Natural killer cell treated with Interleukin-12 subunit alpha and Interleukin-12 subunit beta and Interleukin-15 and Interleukin-18, amount 100 ng/mL, for 72 hours (primary cell): ENCODE data around the gene TMEM161B. TPM values are rescaled to one million over a fixed set of nuclear protein-coding genes. Genes with fewer than 3 reads are reported as not detected.
"Not testable (repeated sequence)": the region's sequence is repeated elsewhere in the genome, so short reads cannot be mapped to it uniquely, and the experiment has no call there.

Source experiments
- ATAC-seq, 2 donors: fragments of 150-1000 bp; cut with Tn5 transposase in 1 of 2; sonication (Bioruptor Pico), chemical (Tn5 transposase) in 1 of 2; 2 replicates each; pipeline ENCODE4 v1.10.0; 2021
- DNase-seq: peaks from one replicate; pipeline ENCODE4 v3.0.0; 2022; ENCODE audit warnings: low spot score
- H3K27ac Mint-ChIP-seq, 2 donors: 1 replicate in 1 of 2; 2 replicates in 1 of 2; pipeline ENCODE4 v1.8.0; 2022; ENCODE audit warnings: mixed read lengths in 2 of 2, mild to moderate bottlenecking in 1 of 2, moderate library complexity in 1 of 2
- H3K27me3 Mint-ChIP-seq, 2 donors: 1 replicate in 1 of 2; 2 replicates in 1 of 2; pipeline ENCODE4 v1.8.0; 2022; ENCODE audit warnings: mixed read lengths in 2 of 2
- H3K36me3 Mint-ChIP-seq: one replicate; pipeline ENCODE4 v1.8.0; 2022; ENCODE audit warnings: mixed read lengths
- H3K4me1 Mint-ChIP-seq, 2 donors: 1 replicate in 1 of 2; 2 replicates in 1 of 2; pipeline ENCODE4 v1.8.0; 2022; ENCODE audit warnings: low read depth in 2 of 2, mixed read lengths in 2 of 2, mild to moderate bottlenecking in 1 of 2
- H3K4me3 Mint-ChIP-seq: one replicate; pipeline ENCODE4 v1.8.0; 2022; ENCODE audit warnings: mixed read lengths
- H3K9me3 Mint-ChIP-seq: 2 replicates; pipeline ENCODE4 v1.8.0; 2022; ENCODE audit warnings: mixed read lengths
- total RNA-seq, 2 donors: library from RNA; stranded (reverse); gene quantifications; one replicate each; pipeline ENCODE4 v1.2.3, GENCODE V29; 2022

TMEM161B gene
- total RNA-seq, 2 donors from 2014 or later = 23.0 to 30.5 TPM

DNA sequence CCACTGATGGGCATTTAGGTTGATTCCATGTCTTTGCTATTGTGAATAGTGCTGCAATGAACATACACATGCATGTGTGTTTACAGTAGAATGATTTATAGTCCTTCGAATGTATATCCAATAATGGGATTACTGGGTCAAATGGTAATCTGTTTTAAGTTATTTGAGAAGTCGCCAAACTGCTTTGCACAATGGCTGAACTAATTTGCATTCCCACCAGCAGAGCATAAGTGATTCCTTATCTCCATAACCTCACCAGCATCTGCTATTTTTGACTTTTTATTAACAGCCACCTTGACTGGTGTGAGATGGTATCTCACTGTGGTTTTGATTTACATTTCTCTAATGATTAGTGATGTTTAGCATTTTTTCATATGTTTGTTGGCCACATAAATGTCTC is 25.2 kb downstream of the TMEM161B start:
- H3K27me3 Mint-ChIP-seq, ATAC-seq, H3K27ac Mint-ChIP-seq, H3K4me3 Mint-ChIP-seq, DNase-seq, H3K9me3 Mint-ChIP-seq, H3K36me3 Mint-ChIP-seq: not testable (repeated sequence)
- peaks cover 29 to 36% of the 10 kb centered on the region in 2 donors for H3K4me1 Mint-ChIP-seq

DNA sequence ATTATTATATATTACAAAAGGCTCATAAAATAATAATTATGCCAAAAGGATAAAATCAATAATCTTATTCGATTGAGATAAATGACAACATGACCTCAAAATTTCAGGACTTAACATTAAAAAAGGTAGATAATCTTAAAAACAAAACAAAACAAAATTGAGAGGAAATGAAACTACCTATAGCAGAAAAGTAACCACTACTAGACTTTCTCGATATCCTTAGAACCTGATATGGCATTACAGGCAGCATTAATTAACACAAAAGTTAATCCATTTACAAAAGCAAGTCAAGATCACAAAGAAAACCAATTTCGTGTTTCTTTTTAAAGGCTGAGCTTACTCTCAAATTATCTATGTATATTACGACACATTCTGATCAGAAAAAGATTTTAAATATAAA is 29.9 kb downstream of the TMEM161B start:
- Mint-ChIP-seq H3K4me3 (no peak overlapping the region), H3K4me1 (peaks cover 11 to 12% of the 10 kb centered on the region in 2 donors), H3K9me3 (no peaks in the 10 kb centered on the region), H3K36me3 (peaks cover 3% of the 10 kb centered on the region), H3K27me3 (no peaks in the 10 kb centered on the region), H3K27ac (no peak overlapping the region)
- ATAC-seq (no peak), DNase-seq (no peak)

DNA sequence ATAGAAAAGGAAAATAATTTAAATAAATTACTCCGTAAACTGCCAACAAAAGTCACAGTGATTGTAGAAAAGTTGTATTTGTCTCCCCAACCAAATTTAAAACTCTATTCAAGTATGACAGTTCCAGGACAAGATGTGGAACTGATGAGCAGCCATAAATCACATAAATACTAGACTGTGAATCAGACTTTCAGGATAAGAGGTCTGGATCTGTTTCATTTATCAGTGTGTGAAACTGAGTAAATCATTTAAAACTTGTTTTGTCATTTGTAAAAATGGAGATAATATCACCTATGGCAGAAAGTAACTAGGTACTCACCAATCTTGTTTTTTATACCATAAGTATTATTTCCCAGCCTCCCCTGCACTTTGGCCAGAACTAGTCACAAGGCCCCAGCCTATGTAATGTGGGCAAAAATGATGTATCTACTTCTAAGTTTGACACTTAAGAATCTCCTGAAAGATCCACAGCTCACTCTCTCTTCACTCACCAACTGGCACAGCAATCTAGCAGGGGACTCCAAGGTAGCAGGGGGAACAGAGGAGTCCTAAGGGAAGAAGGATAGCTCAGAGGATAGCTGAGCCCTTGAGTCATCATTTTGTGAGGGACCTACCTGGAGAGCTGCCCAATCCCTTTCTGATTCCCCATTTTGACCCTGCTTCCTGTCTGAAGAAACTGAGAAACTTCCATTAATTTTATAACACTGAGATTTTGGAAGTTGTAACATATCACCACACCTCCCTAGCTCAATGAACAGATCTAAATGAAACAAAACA is 31.6 kb downstream of the TMEM161B start:
- ATAC-seq = no peak
- DNase-seq = no peak
- H3K4me3 Mint-ChIP-seq = no peak overlapping the region
- peaks cover 6 to 14% of the 10 kb centered on the region in 2 donors for H3K4me1 Mint-ChIP-seq
- no peaks in the 10 kb centered on the region for H3K27me3 Mint-ChIP-seq
- H3K9me3 Mint-ChIP-seq = no peaks in the 10 kb centered on the region
- H3K27ac Mint-ChIP-seq = no peak overlapping the region
- peaks cover 13% of the 10 kb centered on the region for H3K36me3 Mint-ChIP-seq

DNA sequence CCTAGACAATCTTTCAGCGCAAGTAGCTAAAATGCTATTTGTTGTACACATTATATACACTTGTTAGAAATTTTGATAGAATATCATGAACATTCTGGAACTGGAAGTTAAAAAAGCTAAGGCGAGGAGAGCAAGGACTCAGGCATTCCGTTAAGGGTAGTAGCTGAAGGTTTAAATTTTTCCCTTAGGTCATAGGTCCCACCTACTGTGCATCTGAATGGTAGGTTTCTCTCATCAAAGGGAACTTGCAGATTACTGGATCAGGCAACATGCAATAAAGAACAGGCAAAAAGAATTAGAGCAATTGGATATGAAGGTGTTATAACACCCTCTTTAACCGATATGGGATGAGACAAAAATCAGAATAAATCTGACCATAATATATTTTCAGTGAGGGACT is 32.8 kb downstream of the TMEM161B start:
- DNase-seq (no peak), ATAC-seq (no peak)
- peaks cover 0 to 8% of the 10 kb centered on the region in 2 donors for H3K4me1 Mint-ChIP-seq
- no peaks in the 10 kb centered on the region for H3K9me3 Mint-ChIP-seq
- peaks cover 15% of the 10 kb centered on the region for H3K36me3 Mint-ChIP-seq
- H3K4me3 Mint-ChIP-seq = no peak overlapping the region
- no peaks in the 10 kb centered on the region for H3K27me3 Mint-ChIP-seq
- H3K27ac Mint-ChIP-seq = no peak overlapping the region

DNA sequence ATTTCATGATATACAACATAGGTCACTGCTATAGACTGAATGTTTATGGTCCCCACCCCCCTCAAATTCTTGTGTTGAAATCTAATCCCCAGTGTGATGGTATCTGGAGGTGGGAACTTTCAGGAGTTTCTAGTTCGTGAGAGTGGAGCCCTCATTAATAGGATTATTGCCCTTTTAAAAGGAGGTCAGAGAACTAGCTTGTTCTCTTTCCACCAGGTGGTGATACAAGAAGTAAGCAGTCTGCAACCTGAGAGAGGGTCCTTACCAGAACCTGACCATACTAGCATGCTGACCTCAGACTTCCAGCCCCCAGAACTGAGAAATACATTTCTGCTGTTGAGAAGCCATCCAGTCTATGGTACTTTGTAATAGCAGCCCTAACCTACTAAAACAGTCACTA is 33.3 kb downstream of the TMEM161B start:
- Mint-ChIP-seq H3K27me3 (no peaks in the 10 kb centered on the region), H3K4me1 (peaks cover 0 to 8% of the 10 kb centered on the region in 2 donors), H3K36me3 (peaks cover 15% of the 10 kb centered on the region), H3K27ac (no peak overlapping the region), H3K9me3 (no peaks in the 10 kb centered on the region), H3K4me3 (no peak overlapping the region)
- ATAC-seq = no peak
- no peak for DNase-seq

DNA sequence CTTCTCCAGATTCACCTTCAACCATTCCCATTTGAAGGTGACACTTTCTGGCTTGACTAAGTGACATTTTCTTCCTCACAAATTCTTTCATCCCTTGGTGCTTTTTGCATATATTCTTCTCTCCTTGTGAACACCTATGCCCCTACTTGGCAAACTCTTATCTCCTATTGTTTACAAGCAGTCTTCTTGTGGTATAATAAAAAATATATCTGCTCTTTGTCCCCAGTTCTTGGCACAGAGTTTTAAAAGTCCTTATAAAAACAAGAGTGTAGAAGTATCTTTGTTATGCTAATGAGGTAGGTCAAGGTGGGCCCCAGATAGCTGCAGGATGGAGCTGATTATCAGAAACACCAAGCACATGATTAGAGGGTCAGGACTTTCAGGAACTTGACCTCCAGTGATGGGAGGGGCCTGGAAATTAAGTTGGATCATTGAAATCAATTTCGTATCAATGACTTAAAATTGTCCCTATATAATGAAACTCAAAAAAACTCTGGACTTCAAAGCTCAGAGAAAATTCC is 38.0 kb downstream of the TMEM161B start:
- Mint-ChIP-seq H3K27ac (no peak overlapping the region), H3K27me3 (no peaks in the 10 kb centered on the region), H3K4me1 (peaks cover 13 to 19% of the 10 kb centered on the region in 2 donors), H3K9me3 (no peaks in the 10 kb centered on the region), H3K4me3 (no peak overlapping the region), H3K36me3 (peaks cover 21% of the 10 kb centered on the region)
- DNase-seq = no peak
- no peak for ATAC-seq

DNA sequence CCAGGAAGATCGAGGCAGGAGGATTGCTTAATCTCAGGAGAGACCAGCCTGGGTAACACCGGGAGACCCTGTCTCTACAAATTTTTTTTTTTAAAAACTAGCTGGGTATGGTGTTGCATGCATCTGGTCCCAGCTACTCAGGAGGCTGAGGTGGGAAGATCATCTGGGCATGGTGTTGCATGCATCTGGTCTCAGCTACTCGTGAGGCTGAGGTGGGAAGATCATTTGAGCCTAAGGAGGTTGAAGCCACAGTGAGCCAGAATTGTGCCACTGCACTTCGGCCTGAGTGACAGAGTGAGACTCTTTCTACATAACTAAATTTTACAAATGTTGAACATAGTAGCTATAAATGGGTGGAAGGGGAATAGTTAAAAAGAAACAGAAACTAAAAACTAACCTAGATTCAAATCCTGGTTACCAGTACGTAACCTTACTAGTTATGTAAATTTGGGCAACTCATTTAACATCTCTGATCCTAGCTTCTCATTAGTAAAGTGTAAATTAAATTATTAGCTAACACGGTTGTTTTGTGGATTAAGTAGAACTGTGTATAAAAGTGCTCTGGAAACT is 41.7 kb downstream of the TMEM161B start:
- DNase-seq (no peak), ATAC-seq (peak; percentile 53 to 73)
- H3K9me3 Mint-ChIP-seq = no peaks in the 10 kb centered on the region
- no peaks in the 10 kb centered on the region for H3K27me3 Mint-ChIP-seq
- peaks cover 8% of the 10 kb centered on the region for H3K36me3 Mint-ChIP-seq
- no peak overlapping the region for H3K4me3 Mint-ChIP-seq
- H3K4me1 Mint-ChIP-seq = peaks cover 10 to 13% of the 10 kb centered on the region in 2 donors
- peak overlapping the region; percentile 37 to 76 for H3K27ac Mint-ChIP-seq

DNA sequence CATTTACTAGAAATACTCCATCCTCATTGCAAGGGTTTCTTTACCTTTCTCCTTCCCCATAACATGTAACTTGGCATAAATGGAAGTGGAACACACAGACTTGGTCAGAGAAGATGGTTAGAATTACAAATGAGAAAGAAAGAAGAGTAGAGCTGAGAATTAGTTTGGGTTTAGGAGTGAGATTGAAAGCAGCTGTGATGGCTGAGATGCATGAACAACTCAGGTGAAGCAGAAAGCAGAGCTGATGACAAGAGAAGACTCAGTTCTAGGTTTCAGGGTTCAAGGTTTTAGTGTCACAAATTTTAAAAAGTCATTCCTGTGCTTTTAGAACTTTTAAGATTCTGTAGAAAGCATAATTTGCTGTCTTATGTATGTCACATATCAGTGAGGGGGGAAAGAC is 54.0 kb downstream of the TMEM161B start:
- Mint-ChIP-seq H3K36me3 (peaks cover 56% of the 10 kb centered on the region), H3K4me1 (peaks cover 0 to 2% of the 10 kb centered on the region in 2 donors), H3K27ac (no peak overlapping the region), H3K4me3 (no peak overlapping the region), H3K27me3 (no peaks in the 10 kb centered on the region), H3K9me3 (no peaks in the 10 kb centered on the region)
- DNase-seq (no peak), ATAC-seq (no peak)

DNA sequence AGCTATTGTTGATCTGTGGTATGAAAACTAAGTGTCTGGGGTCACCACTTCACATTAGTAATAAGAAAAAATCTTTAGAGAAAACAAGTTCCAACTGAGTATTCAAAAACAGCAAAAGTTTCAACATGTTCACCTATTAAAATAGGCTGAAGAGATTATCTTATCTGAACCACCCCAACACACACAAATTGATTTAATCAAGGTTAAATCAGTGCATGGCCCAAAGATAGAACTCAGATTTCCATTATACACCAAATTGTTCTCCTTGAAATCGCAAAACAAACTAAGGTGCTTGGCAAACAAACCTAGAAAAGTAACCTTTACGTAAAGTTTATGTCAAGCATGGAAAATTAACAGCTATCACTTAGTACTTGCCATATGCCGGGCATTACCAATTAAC is 61.1 kb downstream of the TMEM161B start:
- Mint-ChIP-seq H3K4me3 (no peak overlapping the region), H3K27me3 (no peaks in the 10 kb centered on the region), H3K9me3 (no peaks in the 10 kb centered on the region), H3K4me1 (peaks cover 10 to 18% of the 10 kb centered on the region in 2 donors), H3K27ac (no peak overlapping the region), H3K36me3 (peaks cover 16% of the 10 kb centered on the region)
- ATAC-seq (no peak), DNase-seq (no peak)

DNA sequence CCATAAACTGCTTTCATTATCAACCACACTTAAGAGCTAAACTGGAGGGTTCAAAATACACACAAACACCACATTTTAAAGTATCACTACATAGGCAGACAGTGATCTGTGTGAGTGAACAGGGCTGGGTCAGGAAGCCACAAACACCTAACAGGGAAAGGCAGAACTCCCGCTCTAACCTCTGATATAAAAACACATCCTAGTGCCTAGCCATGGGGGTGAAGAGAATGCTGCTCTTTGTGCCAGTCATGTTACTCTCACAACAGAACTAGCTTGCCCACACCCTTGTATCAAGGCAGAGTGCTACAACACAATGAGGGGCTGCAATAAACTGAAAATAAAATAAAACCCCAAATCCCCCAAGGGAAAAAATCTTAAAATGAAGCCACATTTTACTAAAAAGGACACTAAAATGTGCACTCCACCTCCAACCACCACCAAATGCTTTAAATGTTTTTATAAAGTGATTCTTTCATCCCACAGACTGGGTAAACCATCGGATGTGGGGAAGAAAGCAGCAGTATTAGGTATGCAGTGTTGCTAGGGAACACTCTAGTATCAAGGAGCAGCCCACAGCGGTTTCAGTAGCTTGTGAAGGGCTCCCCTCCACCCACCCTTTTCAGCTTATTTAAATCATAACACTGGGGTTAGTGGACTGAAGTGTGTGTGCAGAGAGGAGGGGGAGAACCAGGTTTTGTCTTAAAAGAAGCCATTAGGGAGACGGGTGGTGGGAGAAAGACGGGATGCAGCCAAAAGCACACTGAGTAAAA is 64.5 kb downstream of the TMEM161B start:
- Mint-ChIP-seq H3K27ac (peak overlapping the region; percentile 74 to 85), H3K4me3 (peak overlapping the region; percentile 84), H3K9me3 (no peaks in the 10 kb centered on the region), H3K4me1 (peaks cover 12 to 14% of the 10 kb centered on the region in 2 donors), H3K27me3 (no peaks in the 10 kb centered on the region), H3K36me3 (peaks cover 13% of the 10 kb centered on the region)
- DNase-seq (peak; percentile 63), ATAC-seq (peak; percentile 88 to 95)

DNA sequence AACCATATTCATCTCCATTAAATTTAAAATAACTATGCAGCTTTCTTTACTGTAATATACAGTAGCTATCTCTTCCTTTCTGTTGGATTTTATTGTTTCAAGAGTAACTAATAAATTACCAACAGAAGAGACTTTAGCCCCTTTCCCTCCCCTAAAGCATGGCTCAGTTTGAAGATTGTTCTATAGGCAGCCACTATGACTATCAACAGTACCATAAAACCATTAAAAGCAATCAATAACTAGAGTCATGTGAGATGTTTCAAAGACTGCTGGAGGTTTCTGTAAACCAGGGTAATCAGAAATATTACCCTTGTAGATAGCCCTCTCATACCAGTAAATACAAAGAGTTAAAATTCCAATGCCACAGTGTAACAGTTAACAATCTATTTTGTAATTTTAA is 73.0 kb downstream of the TMEM161B start:
- H3K36me3 Mint-ChIP-seq = peaks cover 26% of the 10 kb centered on the region

DNA sequence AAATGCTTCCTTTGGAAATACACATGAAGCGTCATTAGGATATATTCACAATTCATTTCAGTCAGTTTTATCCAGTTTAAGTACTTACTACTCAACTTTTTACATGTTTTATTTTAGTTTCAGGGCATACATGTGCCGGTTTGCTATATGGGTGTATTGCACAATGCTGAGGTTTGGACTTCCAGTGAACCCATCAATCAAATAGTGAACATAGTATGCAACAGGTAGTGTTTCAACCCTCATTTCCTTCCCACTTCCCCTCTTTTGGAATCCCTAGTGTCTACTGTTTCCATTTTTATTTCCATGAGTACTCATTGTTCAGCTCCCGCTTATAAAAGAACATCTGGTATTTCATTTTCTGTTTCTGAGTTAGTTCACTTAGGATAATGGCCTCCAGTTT is 74.7 kb downstream of the TMEM161B start:
- H3K36me3 Mint-ChIP-seq = peaks cover 29% of the 10 kb centered on the region
- H3K4me1 Mint-ChIP-seq = peaks cover 0 to 2% of the 10 kb centered on the region in 2 donors
- ATAC-seq (no peak), DNase-seq (no peak)
- no peaks in the 10 kb centered on the region for H3K27me3 Mint-ChIP-seq
- peaks cover 2% of the 10 kb centered on the region for H3K9me3 Mint-ChIP-seq
- H3K4me3 Mint-ChIP-seq = no peak overlapping the region
- H3K27ac Mint-ChIP-seq = no peak overlapping the region

More for the DNA sequence above, 73.0 kb downstream of the TMEM161B start:
- Mint-ChIP-seq H3K9me3 (no peaks in the 10 kb centered on the region), H3K27ac (no peak overlapping the region), H3K4me1 (no peaks in the 10 kb centered on the region), H3K4me3 (no peak overlapping the region), H3K27me3 (no peaks in the 10 kb centered on the region)
- ATAC-seq (no peak), DNase-seq (no peak)

DNA sequence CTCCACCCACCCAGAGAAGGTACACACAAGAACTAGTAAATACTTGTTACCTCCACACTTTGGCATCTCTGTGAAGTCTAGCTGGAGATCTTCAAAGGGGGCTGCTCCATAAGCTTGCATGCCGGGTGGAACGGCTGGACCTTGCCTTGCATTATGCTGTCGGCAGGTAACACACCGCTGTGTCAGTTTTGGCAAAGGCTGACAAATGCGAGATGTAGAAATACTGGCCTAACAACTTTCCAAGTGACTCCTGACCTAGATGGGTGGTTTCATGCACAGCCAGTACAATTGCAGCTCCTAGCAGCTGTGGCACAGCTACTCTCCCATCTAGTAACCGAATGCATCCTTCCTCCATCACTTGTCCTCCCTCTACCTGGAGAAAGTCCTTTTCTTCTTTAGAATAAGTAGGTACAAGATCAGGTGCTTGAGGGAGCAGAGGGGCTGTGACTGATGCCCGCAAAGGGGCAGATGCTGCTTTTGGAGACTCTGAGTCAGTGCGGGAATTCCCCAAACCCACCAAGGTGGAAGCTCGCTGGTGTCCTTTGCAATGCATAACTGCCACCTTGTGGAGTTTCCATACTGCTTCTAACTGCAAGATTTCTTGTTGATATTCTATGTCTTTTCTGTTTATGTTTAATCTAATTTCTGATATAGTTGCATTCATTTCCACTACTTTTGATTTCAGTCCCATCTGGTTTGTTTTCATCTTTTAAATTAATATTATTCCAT is 78.4 kb downstream of the TMEM161B start:
- no peak for DNase-seq
- Mint-ChIP-seq H3K4me1 (peaks cover 0 to 2% of the 10 kb centered on the region in 2 donors), H3K4me3 (no peak overlapping the region), H3K27me3 (no peaks in the 10 kb centered on the region), H3K27ac (no peak overlapping the region), H3K36me3 (peaks cover 45% of the 10 kb centered on the region), H3K9me3 (peaks cover 2% of the 10 kb centered on the region)
- no peak for ATAC-seq
